22Rv1 (cell line): ENCODE data around the gene KCTD3.

Experiments
- H3K27ac ChIP-seq: fragments of 450-650 bp; 2 replicates; pipeline ENCODE4 v1.5.1; 2017
- CTCF ChIP-seq: fragments of 450-650 bp; IDR thresholded peaks from 2 replicates; pipeline ENCODE4 v1.5.1; 2017; ENCODE audit warnings: mild to moderate bottlenecking
- ZFX ChIP-seq: fragments of 450-650 bp; IDR thresholded peaks from 2 replicates; pipeline ENCODE4 v1.6.1; 2017; ENCODE audit warnings: antibody characterized with exemption, borderline replicate concordance

KCTD3 gene

GRCh38 chr1:215667761-215668160, 100.7 kb downstream of the KCTD3 start:
- no peak overlapping the region for H3K27ac ChIP-seq
- TF ChIP-seq ZFX (no peak), CTCF (no peak)

GRCh38 chr1:215669806-215670491, 102.8 kb downstream of the KCTD3 start:
- no peak overlapping the region for H3K27ac ChIP-seq
- TF ChIP-seq ZFX = no peak
- no peak for TF ChIP-seq CTCF
